Hepatocyte (in vitro differentiated cells): ENCODE data around the gene BRAP.

Experiments
- EZH2phosphoT487 ChIP-seq: fragments of 200-600 bp; sonication (generic); IDR thresholded peaks from one replicate; pipeline ENCODE4 v1.6.1; 2018; ENCODE audit warnings: antibody characterized with exemption, mild to moderate bottlenecking, low read depth, moderate library complexity; ENCODE audit not compliant: unreplicated experiment, severe bottlenecking
- TF ChIP-seq, protein P1 (sequence below): fragments of 200-600 bp; sonication (generic); IDR thresholded peaks from 2 replicates; pipeline ENCODE4 v1.5.1; 2016; ENCODE audit warnings: antibody characterized with exemption, mild to moderate bottlenecking; ENCODE audit not compliant: poor library complexity

DNA sequence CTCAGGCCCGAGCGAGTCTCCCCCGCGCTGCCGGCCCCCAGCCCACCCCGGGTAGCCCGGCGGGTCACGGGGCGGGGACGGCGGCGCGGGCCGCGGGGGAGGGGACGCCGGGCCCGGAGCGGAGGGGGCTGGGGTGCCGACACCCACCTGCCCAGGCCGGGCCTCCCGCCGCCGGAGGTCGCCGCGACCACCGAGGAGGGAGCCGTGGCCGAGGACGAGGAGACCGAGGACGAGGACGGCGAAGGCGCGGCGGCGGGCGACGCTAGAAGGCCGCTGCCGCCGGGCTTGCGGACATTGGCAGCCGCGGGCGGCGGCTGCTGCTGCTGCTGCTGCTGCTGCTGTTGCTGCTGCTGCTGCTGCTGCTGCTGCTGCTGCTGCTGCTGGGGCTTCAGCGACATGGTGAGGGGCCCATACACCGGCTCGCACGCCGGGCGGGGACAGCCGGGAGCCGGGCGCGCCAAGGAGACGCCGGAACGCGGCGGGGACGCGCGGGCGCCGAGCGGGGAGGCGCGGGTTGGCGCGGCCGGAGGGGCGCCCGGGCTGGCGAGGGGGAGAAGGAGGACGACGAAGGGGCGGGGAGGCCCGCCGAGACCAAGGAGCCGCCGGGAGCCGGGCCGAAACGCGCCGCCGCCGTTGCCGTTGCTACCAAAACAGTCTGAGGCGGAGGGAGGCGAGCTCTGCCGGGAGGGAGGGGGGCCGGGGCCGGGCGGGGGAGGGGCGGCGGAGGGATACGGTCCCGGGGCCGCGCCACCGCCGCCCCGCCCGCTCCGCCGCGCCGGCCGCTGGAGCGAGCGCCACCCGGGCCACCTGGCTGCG is 86.9 kb downstream of the BRAP start, which contains the start of gene ATXN2:
- TF ChIP-seq, protein P1, sequence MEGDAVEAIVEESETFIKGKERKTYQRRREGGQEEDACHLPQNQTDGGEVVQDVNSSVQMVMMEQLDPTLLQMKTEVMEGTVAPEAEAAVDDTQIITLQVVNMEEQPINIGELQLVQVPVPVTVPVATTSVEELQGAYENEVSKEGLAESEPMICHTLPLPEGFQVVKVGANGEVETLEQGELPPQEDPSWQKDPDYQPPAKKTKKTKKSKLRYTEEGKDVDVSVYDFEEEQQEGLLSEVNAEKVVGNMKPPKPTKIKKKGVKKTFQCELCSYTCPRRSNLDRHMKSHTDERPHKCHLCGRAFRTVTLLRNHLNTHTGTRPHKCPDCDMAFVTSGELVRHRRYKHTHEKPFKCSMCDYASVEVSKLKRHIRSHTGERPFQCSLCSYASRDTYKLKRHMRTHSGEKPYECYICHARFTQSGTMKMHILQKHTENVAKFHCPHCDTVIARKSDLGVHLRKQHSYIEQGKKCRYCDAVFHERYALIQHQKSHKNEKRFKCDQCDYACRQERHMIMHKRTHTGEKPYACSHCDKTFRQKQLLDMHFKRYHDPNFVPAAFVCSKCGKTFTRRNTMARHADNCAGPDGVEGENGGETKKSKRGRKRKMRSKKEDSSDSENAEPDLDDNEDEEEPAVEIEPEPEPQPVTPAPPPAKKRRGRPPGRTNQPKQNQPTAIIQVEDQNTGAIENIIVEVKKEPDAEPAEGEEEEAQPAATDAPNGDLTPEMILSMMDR = no peak
- TF ChIP-seq EZH2phosphoT487 = no peak
